ENCODE results near the gene PPP3CA.

DNA sequence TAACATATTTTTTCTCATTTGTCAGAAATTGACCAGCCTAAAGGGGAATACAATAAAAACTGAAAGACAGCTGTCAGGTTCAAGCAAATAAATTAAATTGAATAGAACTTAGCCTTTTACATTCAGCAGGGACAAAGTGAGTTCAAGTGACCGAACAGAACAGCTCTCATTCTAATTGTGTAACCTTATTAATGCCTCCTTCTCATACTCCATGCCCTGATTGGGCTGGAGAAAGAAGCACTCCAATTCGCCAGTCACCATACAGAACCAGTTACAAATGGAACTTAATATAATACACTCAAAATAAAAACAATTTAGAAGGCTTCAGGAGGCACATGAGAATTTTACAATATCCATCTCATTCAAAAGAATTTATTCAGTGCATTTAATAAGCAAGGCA lies 8.0 kb downstream of the PPP3CA start:
- TF ChIP-seq EZH2phosphoT487 (IDR thresholded peaks at IDR 0.05; ENCODE audit: insufficient read depth, low read depth), result no peak
- TF ChIP-seq EZH2 (IDR thresholded peaks at IDR 0.05; ENCODE audit: insufficient read depth, poor library complexity, severe bottlenecking), result no peak
